Liver (tissue), 9 donors: Measurements from ENCODE around the gene OTOGL. TPM values are rescaled to one million over a fixed set of nuclear protein-coding genes. Genes with fewer than 3 reads are reported as not detected.

ENCODE experiments used
- DNase-seq: peaks from one replicate; pipeline ENCODE4 v3.0.0-alpha.2; 2017; ENCODE audit warnings: low spot score
- H3K27ac ChIP-seq, 2 donors: one replicate each; pipeline ENCODE4 v1.7.0; 2013; ENCODE audit warnings: inconsistent platforms in 2 of 2, low read length in 2 of 2, control low read depth in 1 of 2, low read depth in 1 of 2, mild to moderate bottlenecking in 1 of 2
- H3K27me3 ChIP-seq, 4 donors: one replicate each; pipeline versions ENCODE4 v1.6.1 to v1.7.0; 2013; ENCODE audit warnings: low read length in 3 of 4, inconsistent platforms in 1 of 4, mild to moderate bottlenecking in 1 of 4, moderate library complexity in 1 of 4; ENCODE audit not compliant: control insufficient read depth in 4 of 4, insufficient read depth in 4 of 4
- H3K36me3 ChIP-seq, 4 donors: one replicate each; pipeline versions ENCODE4 v1.6.1 to v1.7.0; 2013; ENCODE audit warnings: low read length in 3 of 4, mild to moderate bottlenecking in 3 of 4, low read depth in 1 of 4, moderate library complexity in 1 of 4; ENCODE audit not compliant: control insufficient read depth in 4 of 4, insufficient read depth in 3 of 4
- H3K4me1 ChIP-seq, 4 donors: one replicate each; pipeline versions ENCODE4 v1.6.1 to v1.7.0; 2013; ENCODE audit warnings: low read length in 3 of 4, mild to moderate bottlenecking in 3 of 4, moderate library complexity in 1 of 4; ENCODE audit not compliant: control insufficient read depth in 4 of 4, insufficient read depth in 4 of 4
- H3K4me3 ChIP-seq, 3 donors: one replicate each; pipeline versions ENCODE4 v1.6.1 to v1.7.0; 2013; ENCODE audit warnings: low read length in 3 of 3, control low read depth in 1 of 3, low read depth in 1 of 3, mild to moderate bottlenecking in 1 of 3
- H3K9ac ChIP-seq, 2 donors: one replicate each; pipeline ENCODE4 v1.7.0; 2013; ENCODE audit warnings: low read length in 2 of 2, mild to moderate bottlenecking in 2 of 2, moderate library complexity in 2 of 2, control low read depth in 1 of 2, low read depth in 1 of 2
- H3K9me3 ChIP-seq, 4 donors: one replicate each; pipeline versions ENCODE4 v1.6.1 to v1.7.0; 2013; ENCODE audit warnings: low read length in 3 of 4; ENCODE audit not compliant: control insufficient read depth in 4 of 4
- ATF3 ChIP-seq: IDR thresholded peaks from 2 replicates; pipeline ENCODE4 v1.6.1; 2016; ENCODE audit warnings: antibody characterized with exemption
- CTCF ChIP-seq: fragments of 150-350 bp; IDR thresholded peaks from 2 replicates; pipeline ENCODE4 v1.5.1; 2017; ENCODE audit warnings: improper control_type of control experiment, low read depth, low read length; ENCODE audit not compliant: missing input control
- EGR1 ChIP-seq, 2 donors: IDR thresholded peaks; 2 replicates each; pipeline ENCODE4 v1.6.1; 2016 to 2018; ENCODE audit warnings: antibody characterized with exemption in 2 of 2, low read depth in 2 of 2
- FOXA1 ChIP-seq: IDR thresholded peaks from 2 replicates; pipeline ENCODE4 v1.6.1; 2016; ENCODE audit warnings: antibody characterized with exemption
- FOXA2 ChIP-seq: IDR thresholded peaks from 2 replicates; pipeline ENCODE4 v1.6.1; 2016; ENCODE audit warnings: antibody characterized with exemption
- GABPA ChIP-seq, 2 donors: IDR thresholded peaks in 1 of 2; conservative IDR thresholded peaks in 1 of 2; 2 replicates each; pipeline ENCODE4 v1.6.1; 2016; ENCODE audit warnings: antibody characterized with exemption in 2 of 2, mild to moderate bottlenecking in 1 of 2, moderate library complexity in 1 of 2
- HNF4A ChIP-seq, 2 donors: conservative IDR thresholded peaks; 2 replicates each; pipeline ENCODE4 v1.6.1; 2016; ENCODE audit warnings: antibody characterized with exemption in 2 of 2, mild to moderate bottlenecking in 2 of 2
- HNF4G ChIP-seq: IDR thresholded peaks from 2 replicates; pipeline ENCODE4 v1.6.1; 2016; ENCODE audit warnings: antibody characterized with exemption
- JUND ChIP-seq, 2 donors: IDR thresholded peaks; 2 replicates each; pipeline ENCODE4 v1.6.1; 2016; ENCODE audit warnings: antibody characterized with exemption in 2 of 2
- MAX ChIP-seq: IDR thresholded peaks from 2 replicates; pipeline ENCODE4 v1.6.1; 2016; ENCODE audit warnings: antibody characterized with exemption
- RAD21 ChIP-seq, 2 donors: IDR thresholded peaks; 2 replicates each; pipeline ENCODE4 v1.6.1; 2016; ENCODE audit warnings: antibody characterized with exemption in 2 of 2, mild to moderate bottlenecking in 2 of 2
- REST ChIP-seq: IDR thresholded peaks from 2 replicates; pipeline ENCODE4 v1.6.1; 2016; ENCODE audit warnings: antibody characterized with exemption, mild to moderate bottlenecking
- RXRA ChIP-seq, 2 donors: IDR thresholded peaks; 2 replicates each; pipeline ENCODE4 v1.6.1; 2017 to 2018; ENCODE audit warnings: antibody characterized with exemption in 2 of 2, mild to moderate bottlenecking in 1 of 2
- SP1 ChIP-seq: IDR thresholded peaks from 2 replicates; pipeline ENCODE4 v1.6.1; 2018; ENCODE audit warnings: antibody characterized with exemption, mild to moderate bottlenecking
- TAF1 ChIP-seq: conservative IDR thresholded peaks from 2 replicates; pipeline ENCODE4 v1.6.1; 2016; ENCODE audit warnings: antibody characterized with exemption, mild to moderate bottlenecking
- YY1 ChIP-seq: IDR thresholded peaks from 2 replicates; pipeline ENCODE4 v1.6.1; 2016; ENCODE audit warnings: antibody characterized with exemption, mild to moderate bottlenecking
- ZBTB33 ChIP-seq: IDR thresholded peaks from 2 replicates; pipeline ENCODE4 v1.6.1; 2016; ENCODE audit warnings: antibody characterized with exemption
- WGBS: extraction: QIAGEN DNeasy Blood & Tissue Kit; methylation state at CpG from one replicate; pipeline ENCODE4 v1.1.7; 2013; 5-methylcytosine and 5-hydroxymethylcytosine counted together
- polyA plus RNA-seq, 2 donors: library from polyadenylated mRNA; stranded (reverse) in 1 of 2; unstranded in 1 of 2; fragments of 200-250 nt in 1 of 2; fragments of >200 nt in 1 of 2; fragmentation: Nextera tagmentation in 1 of 2; extraction: Ambion mirVana in 1 of 2; gene quantifications; one replicate each; pipeline versions ENCODE4 v1.2.1 to v1.2.3, GENCODE V29; 2013 to 2015
- total RNA-seq, 2 donors: library from RNA; depleted of rRNA; stranded (reverse); fragments of >200 nt; gene quantifications; one replicate each; pipeline ENCODE4 v1.2.3, GENCODE V29; 2014
- donor health status: healthy.
- donor health status: healthy.
- donor health status: healthy.
- donor health status: healthy.
- donor health status: healthy.

OTOGL gene
- total and polyA plus RNA-seq, 4 donors, result 0.01 to 0.09 (median 0.08) TPM; not detected in 1

GRCh38 chr12:80201908-80202307 lies 102.6 kb downstream of the OTOGL start:
- WGBS, result 89% methylated on average over 2 of the region's 2 CpGs
- TF ChIP-seq EGR1 (IDR thresholded peaks at IDR 0.05; ENCODE audit: low read depth in 2 of 2) (no peak), GABPA (IDR thresholded peaks at IDR 0.05 in 1 of 2, conservative IDR thresholded peaks at IDR 0.05 in 1 of 2) (no peak), RXRA (IDR thresholded peaks at IDR 0.05) (no peak), TAF1 (no peak), SP1 (no peak), YY1 (no peak), ZBTB33 (no peak), ATF3 (no peak), FOXA1 (no peak), HNF4A (conservative IDR thresholded peaks at IDR 0.05) (no peak), HNF4G (no peak), MAX (no peak), RAD21 (IDR thresholded peaks at IDR 0.05) (no peak), REST (no peak), JUND (IDR thresholded peaks at IDR 0.05) (no peak), CTCF (no peak)

GRCh38 chr12:80205960-80206359 lies 106.6 kb downstream of the OTOGL start:
- no peak overlapping the region for H3K27ac ChIP-seq
- WGBS, result 57% methylated on average over 1 of the region's 1 CpG
- no peaks in the 10 kb centered on the region for H3K9me3 ChIP-seq
- H3K36me3 ChIP-seq, result no peaks in the 10 kb centered on the region
- no peak for DNase-seq
- no peaks in the 10 kb centered on the region for H3K4me1 ChIP-seq
- no peak overlapping the region for H3K4me3 ChIP-seq
- H3K27me3 ChIP-seq, result no peaks in the 10 kb centered on the region
- TF ChIP-seq FOXA2 (no peak), FOXA1 (no peak), YY1 (no peak), HNF4G (no peak), ATF3 (no peak), EGR1 (IDR thresholded peaks at IDR 0.05; ENCODE audit: low read depth in 2 of 2) (no peak), HNF4A (conservative IDR thresholded peaks at IDR 0.05) (no peak)
- H3K9ac ChIP-seq, result no peak overlapping the region

More at GRCh38 chr12:80201908-80202307, 102.6 kb downstream of the OTOGL start:
- H3K4me3 ChIP-seq, result no peak overlapping the region
- H3K9me3 ChIP-seq, result no peaks in the 10 kb centered on the region
- no peak overlapping the region for H3K27ac ChIP-seq
- no peaks in the 10 kb centered on the region for H3K27me3 ChIP-seq
- no peaks in the 10 kb centered on the region for H3K4me1 ChIP-seq
- H3K36me3 ChIP-seq, result no peaks in the 10 kb centered on the region
- DNase-seq, result no peak
- no peak overlapping the region for H3K9ac ChIP-seq
